Dedifferentiated amniotic fluid mesenchymal stem cell (primary cell): ENCODE results near the gene EML4.
"Not testable (repeated sequence)": the region's sequence is repeated elsewhere in the genome, so short reads cannot be mapped to it uniquely, and the experiment has no call there.

Experiments
- DNase-seq: peaks from one replicate; pipeline ENCODE4 v3.0.0-alpha.2; 2016; ENCODE audit errors: extremely low spot score

Gene EML4

DNA sequence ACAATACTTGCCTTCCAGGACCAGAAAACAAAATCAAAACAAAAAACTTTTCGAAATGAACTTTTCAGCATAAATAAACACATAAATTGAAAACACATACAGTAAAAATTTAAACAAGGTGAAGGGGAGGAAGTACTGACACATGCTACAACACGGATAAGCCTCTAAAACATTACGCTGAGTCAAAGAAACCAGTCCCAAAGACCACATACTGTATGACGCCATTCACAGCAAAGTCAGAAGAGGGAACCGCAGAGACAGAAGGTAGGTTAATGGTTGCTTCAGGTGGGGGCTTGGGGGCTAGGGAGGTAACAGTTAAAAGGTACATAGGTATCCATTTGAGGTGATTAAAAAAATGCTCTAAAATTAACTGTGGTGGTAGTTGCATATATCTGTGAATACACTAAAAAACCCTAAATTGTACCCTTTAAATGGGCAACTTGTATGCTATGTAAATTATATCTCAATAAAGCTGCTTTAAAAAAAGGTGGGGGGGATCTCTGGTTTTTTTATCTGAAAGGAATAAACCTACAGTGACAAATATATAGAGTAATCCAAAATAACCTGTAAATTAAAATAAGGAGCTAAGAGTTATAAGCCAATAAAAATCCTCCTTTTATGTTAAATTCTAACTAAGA, 184.8 kb downstream of the EML4 start:
- DNase-seq = no peak

DNA sequence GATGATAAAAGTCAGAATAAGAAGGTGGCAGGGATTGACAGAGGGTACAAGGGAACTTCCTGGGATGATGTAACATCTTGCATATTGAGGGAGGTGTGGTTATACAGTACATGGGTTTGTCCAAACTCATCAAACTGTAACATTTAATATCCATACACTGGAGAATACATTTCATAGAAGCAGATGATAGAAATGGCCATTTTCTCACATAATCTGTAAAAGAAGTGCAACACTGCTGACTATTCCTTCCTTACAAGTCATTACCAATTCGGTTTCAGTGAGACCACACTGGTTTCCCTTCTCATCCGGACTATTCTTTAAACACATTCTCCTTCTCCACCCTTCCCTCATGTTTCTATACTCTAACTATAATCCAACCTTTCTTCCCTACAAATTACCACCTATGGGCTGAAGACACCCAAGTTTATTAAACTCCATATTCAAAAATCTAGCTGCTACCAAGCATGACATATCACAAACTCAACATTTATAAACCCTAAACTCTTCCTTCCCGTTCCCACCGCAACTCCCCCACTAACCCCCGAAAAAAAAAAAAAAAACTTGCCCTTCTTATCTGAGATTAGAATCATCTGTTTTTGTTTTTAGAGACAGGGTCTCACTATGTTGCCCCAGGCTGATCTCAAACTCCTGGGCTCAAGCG, 190.3 kb downstream of the EML4 start:
- DNase-seq = peak; percentile 48

DNA sequence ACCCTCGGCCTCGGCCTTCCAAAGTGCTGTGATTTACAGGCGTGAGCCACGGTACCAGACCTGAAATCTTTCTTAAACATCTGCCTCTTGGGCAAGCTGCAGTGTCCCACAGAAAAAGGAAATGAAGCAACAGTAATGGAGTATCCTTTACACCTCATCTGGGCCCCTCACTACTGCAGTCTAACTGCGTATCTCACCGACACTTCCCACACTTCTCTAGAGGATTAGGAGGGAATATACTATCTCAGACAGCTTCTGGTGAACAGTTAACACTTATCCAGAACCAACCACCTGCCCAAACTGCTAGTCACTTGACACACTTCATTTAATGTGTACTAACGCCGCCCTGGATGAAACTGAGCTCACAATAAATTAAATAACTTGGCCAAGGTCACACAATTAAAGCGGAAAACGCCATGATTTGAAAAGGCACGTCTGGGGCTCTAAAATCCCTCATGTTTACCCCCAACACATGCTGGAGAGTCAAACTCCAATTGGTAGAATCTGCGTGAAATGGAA, 190.9 kb downstream of the EML4 start:
- peak; percentile 63 for DNase-seq

DNA sequence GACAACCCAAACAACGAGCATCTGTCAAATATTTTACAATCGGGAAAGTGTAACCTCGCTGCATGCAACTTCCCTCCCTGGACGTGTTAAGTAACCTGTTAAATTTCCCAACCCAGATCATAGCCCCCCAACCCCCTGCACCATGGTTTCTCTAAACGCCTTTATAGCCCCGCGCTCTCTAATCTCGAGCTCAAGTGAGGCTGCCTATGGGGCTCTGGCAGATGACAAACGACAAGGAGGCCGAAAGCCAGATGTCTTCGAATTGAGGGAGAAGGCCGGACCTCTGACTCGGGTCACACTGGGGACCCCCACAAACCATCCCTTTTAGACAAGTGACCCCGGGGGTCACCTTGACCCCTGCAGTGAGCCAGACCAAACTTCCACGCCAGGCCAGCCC, 191.3 kb downstream of the EML4 start:
- DNase-seq = no peak

DNA sequence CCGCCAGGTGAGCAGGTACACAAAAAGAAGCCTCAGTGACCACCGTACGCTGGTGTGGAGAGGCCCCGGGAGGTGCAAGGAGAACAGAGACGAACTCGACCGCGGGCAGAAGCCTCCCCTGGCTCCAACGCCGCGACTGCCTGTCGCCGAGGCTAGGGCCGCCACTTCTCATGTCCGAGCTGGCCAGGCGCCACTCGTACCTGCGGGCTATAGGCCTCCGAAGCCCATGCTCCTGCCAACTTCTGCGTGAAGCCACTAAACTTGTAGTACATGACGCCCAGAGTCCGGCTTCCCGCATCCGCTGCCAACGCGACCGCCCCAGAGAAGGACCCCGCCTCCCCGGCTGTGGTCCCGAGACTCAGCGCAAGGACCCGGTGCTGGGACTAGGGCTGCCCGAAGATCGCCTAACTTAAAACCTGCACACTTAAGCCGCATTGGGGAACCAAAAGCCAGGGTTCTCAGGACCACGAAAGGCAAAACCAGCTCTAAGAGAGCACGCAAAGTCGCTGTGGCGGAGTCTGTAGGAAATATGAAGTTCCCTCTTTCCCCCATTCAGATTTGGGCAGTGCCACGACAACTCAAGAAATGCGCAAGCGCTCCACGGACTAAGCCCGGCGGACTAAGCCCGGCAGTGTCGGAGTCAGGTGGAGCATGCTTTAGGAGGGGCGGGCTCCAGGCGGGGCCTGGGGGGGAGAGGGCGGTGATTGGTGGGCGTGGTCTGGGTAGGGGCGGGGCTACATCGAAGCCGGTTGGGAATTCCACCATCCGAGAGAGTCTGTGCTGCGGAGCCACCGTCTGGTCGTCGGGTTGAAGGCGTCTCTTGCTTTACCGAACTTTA, 192.0 kb downstream of the EML4 start, which contains the start of gene COX7A2L:
COX7A2L (minus strand) TSS at position 328 of the 838 bp plus-strand sequence; CDS start at position 272, 56 bp downstream.
- peak; percentile 97 for DNase-seq

DNA sequence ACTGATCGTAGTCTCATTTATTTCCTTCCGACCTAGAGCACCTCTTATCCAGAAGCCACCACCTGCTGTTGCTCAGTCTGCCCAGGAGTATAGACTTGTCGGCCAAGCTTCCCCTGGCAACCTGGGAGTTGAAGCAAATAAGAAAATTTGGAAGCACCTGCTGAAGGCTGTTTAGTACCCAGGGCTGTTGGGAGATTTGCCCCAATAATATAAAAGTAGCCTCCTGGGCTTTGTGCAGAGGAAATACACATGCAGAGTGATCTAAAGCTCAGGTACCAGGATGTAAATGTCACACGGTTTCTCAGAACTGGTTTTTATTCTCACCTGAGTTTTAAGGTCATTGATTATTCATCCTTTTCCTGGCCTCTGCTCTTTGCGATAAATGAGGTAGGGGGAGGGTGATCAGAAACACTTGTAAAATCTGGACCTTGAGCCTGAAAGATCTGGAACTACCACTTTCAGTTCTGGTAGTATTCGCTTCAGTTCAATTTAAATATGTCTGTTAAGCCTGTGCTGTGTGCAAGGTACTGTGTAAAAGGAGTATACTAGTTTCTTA, 192.7 kb downstream of the EML4 start:
- DNase-seq = no peak

DNA sequence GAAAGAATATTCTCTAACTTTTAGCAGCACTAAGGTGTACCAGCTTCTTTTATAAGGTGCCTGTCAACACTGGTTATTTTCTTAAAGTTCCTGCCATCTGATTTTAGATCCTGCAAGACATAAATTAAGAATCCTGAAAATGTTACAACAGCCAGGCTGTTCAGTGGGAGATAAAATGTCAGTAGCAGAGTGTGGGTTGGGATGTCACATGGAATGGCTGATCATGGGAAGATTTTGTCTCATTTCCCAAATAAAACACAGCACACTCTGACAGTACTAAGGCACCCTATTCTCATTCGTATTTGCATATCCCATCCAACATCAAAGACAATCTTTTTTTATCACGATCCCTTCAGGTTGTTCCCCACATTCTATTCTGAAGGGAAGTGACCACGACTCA, 194.3 kb downstream of the EML4 start:
- no peak for DNase-seq

DNA sequence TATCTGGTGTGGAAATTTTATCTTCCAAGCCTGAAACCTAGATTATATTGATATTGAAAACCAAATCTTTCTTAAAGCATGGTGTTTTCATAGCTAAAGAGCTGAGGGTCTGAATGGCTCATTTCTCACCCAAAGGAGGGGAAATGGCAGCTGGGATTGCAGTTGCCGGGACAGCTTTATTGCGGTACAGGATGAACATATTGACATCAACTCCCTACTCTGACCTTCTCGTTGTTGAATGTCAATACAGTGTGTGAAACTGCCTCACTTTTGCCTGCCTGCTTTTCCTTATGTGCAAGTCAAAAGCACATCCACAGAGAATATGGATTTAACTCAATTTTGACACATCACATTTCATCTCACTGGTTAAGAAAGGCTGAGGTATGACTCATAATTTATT, 195.5 kb downstream of the EML4 start:
- no peak for DNase-seq

DNA sequence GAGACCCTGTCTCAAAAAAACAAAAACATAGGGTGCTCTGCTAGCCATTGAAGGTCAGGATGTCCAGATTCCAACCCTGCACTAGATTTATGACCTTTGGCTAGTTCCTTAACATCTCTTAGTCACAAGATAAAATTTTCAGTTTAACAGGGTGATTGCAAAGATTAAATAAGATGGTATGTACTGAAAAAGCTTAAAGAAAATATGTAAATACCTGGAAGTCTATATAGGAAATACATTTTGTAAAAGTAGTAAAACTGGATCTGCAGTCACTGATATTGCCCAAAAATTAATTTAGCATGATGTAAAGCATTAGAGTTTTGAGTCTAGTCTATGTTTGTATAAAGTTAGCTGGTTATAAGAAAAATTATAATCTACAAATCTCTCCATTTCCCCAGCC, 197.3 kb downstream of the EML4 start:
- DNase-seq = no peak

DNA sequence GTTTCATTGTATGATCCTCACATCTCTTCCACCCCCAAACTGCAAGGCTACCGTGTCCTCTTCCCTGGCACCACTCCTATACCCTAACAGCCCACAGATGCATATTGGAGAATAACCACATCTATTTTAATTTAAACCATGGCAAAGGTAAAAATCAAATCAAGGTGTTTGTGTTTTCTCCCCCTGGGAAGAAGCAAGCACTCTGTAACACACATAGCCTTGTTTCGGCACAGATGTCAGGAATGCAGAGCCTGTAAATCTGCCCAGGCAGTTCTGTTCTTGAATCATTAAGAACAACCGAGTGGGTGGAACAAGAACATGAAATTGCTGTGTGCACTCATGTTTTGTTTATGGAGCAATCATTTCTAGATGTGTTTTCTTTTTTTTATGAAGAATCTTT, 198.7 kb downstream of the EML4 start:
- no peak for DNase-seq

DNA sequence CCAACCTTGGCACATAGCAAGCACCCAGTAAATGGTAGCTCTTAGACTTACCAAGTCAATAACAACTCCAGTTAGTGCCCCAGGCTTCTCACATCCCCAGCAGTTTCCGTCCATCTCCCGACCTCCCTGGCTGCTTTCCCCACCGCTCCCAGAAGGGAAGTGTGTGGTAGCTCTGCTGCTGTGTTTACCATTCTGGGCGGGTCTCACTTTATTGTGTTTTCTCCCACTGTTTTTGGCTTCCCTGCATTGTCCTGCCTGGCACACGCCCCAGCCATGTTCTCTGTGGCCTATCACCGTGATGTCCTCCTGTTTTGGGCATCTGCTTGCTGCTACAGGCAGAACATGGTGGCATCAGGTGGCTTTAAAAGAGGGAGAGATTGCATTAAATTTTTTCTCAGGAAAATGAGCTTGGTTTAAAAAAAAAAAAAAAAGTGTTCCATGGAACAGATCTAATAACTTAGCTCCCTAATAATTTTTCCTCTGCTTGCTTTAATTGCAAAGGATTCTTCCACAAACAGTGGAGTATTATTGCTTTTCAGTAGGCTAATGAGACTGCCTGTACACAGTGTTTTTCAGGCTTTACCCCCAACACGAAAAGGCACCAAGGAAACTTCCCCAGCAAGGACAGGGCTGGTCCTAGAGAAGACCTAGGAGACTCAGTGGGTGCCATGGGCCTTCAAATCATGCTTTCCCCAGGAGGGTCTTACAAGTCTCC, 199.8 kb downstream of the EML4 start:
- no peak for DNase-seq

DNA sequence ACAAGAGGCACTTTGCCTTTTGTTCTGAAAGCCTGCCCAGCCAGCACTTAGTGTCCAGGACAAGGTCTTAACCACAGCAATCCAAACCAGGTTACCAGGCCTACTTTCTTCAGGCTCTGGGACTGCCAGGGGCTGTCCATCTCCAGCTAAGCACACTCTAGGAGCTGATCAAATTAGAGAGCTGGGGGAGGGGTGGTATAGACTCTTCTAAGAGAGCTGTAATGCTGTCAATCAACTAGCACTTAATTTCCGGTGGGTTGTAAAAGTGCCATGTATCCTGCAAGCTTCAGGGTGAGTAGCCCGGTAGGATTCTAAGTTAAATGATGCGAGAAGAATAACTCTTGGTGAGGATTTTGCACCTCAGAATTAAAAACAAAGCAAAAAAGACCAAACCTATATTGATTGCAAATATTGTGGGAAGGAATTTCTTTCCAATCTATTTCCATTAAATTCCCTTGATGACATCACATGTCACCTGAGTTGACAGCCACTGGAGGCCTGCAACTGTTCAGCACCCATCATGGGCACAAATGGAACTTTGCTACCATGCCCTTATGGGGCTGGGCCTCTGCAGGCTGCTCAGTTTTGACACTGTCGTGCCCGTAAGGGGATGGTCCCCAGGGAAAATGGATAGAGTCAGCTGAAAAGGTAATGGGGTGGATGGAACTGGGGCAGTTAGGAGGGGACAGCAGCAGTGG, 200.5 kb downstream of the EML4 start:
- no peak for DNase-seq

DNA sequence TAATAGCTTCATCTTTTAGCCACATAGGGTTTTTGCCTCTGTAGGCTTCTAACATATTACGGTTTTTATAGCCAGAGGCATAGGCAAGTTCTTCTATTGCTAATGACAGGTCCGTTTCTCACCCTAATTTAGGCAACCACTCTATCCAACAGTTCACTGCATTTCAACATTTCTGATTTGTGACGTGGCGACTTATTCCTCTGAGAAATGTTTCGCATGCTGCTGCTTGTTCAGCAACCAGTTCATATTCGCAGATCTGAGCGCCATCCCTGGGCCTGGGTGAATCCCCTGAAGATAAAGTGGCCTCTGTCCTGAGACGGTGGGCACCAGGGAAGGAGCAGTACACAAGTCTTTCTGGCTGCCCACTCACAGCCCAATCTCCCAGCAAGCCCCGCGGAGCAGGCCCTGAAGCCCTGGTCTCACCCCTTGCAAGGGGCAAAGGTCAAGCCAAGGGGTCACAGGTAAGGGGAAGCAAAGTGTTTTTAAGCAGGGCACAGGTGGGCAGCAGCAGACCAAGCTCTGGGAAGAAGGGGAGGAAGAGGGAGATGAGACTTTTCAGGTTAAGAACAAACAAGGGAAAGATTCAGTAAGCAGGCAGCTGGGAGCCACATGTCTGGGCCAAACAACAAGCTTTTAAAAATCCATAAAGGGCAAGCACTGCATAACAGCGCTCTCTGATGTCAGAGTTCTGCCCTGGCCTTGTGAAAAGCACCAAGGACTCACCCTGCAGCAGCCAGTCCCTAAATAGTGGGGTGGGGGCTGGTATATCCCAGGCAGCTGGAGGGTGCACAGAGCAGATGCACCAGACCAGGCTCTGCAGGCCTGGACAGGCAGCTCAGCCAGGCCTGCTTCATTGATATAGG, 202.7 kb downstream of the EML4 start:
- no peak for DNase-seq

DNA sequence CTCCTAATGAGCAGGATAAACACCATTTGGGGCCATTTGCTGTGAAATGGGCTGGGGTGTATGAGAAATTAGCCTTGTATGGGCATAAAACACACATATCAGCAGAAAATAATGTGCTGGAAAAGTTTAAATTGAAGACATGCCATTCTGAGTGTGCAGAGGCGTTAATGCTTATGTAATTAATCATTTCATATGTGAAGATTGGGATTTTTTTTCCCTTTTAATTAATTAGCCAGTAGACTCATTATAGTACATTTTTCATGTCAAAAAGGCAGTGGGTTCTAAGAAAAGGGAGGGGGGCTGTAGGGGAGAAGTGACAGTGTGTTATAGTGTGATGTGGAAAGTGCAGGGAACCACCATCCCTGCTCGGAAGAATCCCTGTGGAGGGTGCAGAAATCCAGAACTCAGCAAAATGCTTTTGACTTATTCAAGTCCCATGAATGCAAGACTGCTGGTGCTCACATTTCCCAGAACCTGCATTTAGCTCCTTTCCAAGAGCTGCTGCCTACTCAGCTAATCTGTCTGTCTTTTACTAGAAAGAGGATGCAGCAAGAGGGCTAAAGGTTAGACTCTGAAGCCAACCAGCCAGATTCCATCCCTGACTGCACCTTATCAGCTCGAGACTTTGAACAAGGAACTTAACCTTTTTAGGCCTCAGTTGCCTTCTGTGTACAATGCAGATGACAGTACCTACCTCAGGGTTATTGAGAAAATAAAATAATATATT, 203.5 kb downstream of the EML4 start:
- no peak for DNase-seq

DNA sequence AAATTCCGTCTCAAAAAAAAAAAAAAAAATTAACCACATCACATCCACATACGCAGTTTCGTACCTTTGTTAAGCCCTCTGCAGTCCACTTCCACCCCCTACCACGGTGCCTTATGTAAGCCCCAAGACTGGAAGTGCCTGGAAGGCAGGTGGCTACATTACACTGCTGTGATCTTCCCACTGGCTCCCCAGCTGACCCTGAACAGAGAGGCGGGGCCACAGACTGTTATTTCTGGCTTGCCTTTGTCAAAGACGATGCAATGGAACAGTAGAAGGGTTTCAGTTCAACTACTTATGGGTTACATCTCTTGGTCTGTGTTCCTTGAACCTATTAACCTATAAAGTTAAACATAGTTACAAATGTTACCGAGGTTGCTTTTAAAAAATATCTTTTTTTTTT, 207.6 kb downstream of the EML4 start:
- no peak for DNase-seq

DNA sequence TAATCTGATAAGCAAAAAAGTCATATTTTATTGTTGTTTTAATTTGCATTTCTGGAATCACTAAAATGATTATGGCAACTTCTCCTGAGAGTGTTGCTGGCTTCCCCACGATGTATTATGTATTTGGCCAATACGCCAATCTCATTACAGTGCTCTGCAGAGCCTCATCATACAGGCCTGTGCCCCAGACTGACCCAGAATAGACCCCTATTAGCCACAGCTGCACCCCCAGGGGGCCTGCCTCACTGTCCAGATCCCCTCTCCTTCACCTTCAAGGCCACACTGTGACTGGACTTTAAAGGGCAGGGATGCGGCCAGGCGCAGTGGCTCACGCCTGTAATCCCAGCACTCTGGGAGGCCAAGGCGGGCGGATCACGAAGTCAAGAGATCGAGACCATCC, 209.3 kb downstream of the EML4 start:
- no peak for DNase-seq

DNA sequence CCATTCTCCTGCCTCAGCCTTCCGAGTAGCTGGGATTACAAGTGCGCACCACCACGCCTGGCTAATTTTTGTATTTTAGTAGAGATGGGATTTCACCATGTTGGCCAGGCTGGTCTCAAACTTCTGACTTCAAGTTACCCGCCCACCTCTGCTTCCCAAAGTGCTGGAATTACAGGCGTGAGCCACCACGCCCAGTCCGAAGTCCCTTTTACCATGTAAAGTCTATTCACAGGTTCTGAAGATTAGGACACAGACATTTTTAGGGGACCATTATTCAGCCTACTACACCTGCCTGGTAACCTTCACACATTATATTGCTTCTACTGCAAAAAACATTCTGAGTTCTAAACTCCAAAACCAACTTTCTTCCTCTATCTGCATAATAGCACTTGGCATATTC, 210.9 kb downstream of the EML4 start:
- not testable (repeated sequence) for DNase-seq

DNA sequence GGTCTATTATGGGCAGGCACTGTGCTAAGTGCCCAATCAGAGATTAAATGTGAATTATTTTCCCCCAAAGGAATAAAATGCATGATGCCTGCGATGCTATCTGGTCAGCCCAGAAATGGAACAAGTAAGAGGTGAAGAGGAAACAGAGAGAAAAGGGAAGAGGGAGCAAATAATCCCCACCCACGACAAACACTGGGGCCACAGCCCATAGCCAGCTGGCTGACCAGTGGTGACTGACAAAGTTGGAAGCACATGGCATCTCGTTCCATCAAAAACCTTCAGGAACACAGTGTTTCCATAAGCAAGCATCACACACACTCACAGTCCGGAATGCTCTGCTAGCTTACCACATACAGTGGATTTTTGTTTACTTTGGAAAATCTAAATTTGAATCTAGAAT, 213.0 kb downstream of the EML4 start:
- no peak for DNase-seq
